Suprapubic skin (tissue), 4 donors: ENCODE data around the gene OR4N5. TPM values are rescaled to one million over a fixed set of nuclear protein-coding genes. Genes with fewer than 3 reads are reported as not detected.

Experiments
- DNase-seq, 2 donors: peaks; one replicate each; pipeline ENCODE4 v3.0.0-alpha.2; 2019; ENCODE audit warnings: low spot score in 2 of 2
- H3K27ac ChIP-seq: fragments of 200-600 bp; sonication (generic); one replicate; pipeline ENCODE4 v1.5.1; 2019
- H3K27me3 ChIP-seq: fragments of 200-600 bp; sonication (generic); one replicate; pipeline ENCODE4 v1.5.1; 2019
- H3K36me3 ChIP-seq: fragments of 200-600 bp; sonication (generic); one replicate; pipeline ENCODE4 v1.5.1; 2019
- H3K4me1 ChIP-seq: fragments of 200-600 bp; sonication (generic); one replicate; pipeline ENCODE4 v1.5.1; 2019
- H3K4me3 ChIP-seq: fragments of 200-600 bp; sonication (generic); one replicate; pipeline ENCODE4 v1.5.1; 2019; ENCODE audit warnings: mild to moderate bottlenecking
- H3K9me3 ChIP-seq: fragments of 200-600 bp; sonication (generic); one replicate; pipeline ENCODE4 v1.5.1; 2019
- EP300 ChIP-seq: sonication (generic); formaldehyde crosslinking; IDR thresholded peaks from one replicate; pipeline ENCODE4 v1.6.1; 2017; ENCODE audit warnings: antibody characterized with exemption
- POLR2A ChIP-seq, 2 donors: fragments of 450-650 bp; IDR thresholded peaks; one replicate each; pipeline ENCODE4 v1.6.1; 2017; ENCODE audit warnings: antibody characterized with exemption in 2 of 2, mild to moderate bottlenecking in 2 of 2, moderate library complexity in 2 of 2
- POLR2AphosphoS5 ChIP-seq, 3 donors: sonication (generic); formaldehyde crosslinking; IDR thresholded peaks; one replicate each; pipeline ENCODE4 v1.6.1; 2017; ENCODE audit warnings: antibody characterized with exemption in 3 of 3
- total RNA-seq, 4 donors: library from RNA; depleted of rRNA; stranded (reverse); fragments of >200 nt; gene quantifications; one replicate each; pipeline ENCODE4 v1.1.0, GENCODE V29; 2016
- TF ChIP-seq, protein P1 (sequence below), 2 donors: fragments of 200-600 bp in 1 of 2; fragments of 450-650 bp in 1 of 2; sonication (generic) in 1 of 2; IDR thresholded peaks; one replicate each; pipeline ENCODE4 v1.5.1; 2016 to 2019; ENCODE audit warnings: antibody characterized with exemption in 2 of 2, mild to moderate bottlenecking in 1 of 2, moderate library complexity in 1 of 2

The OR4N5 gene
- total RNA-seq, 4 donors from 2014 or later = not detected

DNA sequence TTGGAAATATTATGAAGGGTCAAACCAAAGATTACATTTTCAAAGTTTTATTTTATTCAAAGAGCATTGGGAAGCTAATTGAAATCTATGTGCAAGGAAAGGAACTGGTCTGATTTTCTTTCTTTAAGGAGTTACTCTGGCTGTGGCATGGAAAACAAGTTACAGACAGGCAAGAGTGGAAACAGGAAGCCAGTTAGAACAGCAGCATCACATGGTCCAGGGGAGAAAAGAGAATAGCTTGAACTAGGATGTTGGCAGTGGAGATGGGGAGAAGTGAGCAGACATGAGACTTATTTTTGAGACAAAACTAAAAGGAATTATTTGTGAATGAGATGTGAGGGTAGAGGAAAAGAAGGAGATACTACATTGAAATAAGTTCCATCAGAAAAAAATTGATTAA is 55.5 kb downstream of the OR4N5 start:
- H3K4me3 ChIP-seq = no peak overlapping the region
- no peaks in the 10 kb centered on the region for H3K36me3 ChIP-seq
- TF ChIP-seq POLR2A (IDR thresholded peaks at IDR 0.05) (no peak), POLR2AphosphoS5 (IDR thresholded peaks at IDR 0.05) (no peak), EP300 (no peak)
- TF ChIP-seq, protein P1, sequence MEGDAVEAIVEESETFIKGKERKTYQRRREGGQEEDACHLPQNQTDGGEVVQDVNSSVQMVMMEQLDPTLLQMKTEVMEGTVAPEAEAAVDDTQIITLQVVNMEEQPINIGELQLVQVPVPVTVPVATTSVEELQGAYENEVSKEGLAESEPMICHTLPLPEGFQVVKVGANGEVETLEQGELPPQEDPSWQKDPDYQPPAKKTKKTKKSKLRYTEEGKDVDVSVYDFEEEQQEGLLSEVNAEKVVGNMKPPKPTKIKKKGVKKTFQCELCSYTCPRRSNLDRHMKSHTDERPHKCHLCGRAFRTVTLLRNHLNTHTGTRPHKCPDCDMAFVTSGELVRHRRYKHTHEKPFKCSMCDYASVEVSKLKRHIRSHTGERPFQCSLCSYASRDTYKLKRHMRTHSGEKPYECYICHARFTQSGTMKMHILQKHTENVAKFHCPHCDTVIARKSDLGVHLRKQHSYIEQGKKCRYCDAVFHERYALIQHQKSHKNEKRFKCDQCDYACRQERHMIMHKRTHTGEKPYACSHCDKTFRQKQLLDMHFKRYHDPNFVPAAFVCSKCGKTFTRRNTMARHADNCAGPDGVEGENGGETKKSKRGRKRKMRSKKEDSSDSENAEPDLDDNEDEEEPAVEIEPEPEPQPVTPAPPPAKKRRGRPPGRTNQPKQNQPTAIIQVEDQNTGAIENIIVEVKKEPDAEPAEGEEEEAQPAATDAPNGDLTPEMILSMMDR (IDR thresholded peaks at IDR 0.05) = no peak
- no peaks in the 10 kb centered on the region for H3K9me3 ChIP-seq
- H3K4me1 ChIP-seq = no peaks in the 10 kb centered on the region
- DNase-seq = no peak
- H3K27me3 ChIP-seq = no peaks in the 10 kb centered on the region
- H3K27ac ChIP-seq = no peak overlapping the region

Other genes with a start within 250 kb of the OR4N5 start
- not detected for gene OR4K5, start 218.2 kb upstream of the OR4N5 start, total RNA-seq
- not detected for gene OR4K1, start 207.9 kb upstream of the OR4N5 start, total RNA-seq
- not detected for gene OR4K15, start 163.2 kb upstream of the OR4N5 start, total RNA-seq
- gene OR4Q2, start 136.7 kb upstream of the OR4N5 start, total RNA-seq = not detected
- not detected for gene OR4K14, start 119.5 kb upstream of the OR4N5 start, total RNA-seq
- not detected for gene OR4K13, start 102.8 kb upstream of the OR4N5 start, total RNA-seq
- not detected for gene OR4L1, start 78.8 kb upstream of the OR4N5 start, total RNA-seq
- not detected for gene OR4K17, start 28.1 kb upstream of the OR4N5 start, total RNA-seq
- not detected for gene OR11G2, start 52.1 kb downstream of the OR4N5 start, total RNA-seq
- not detected for gene OR11H6, start 84.9 kb downstream of the OR4N5 start, total RNA-seq
- gene OR11H7, start 90.2 kb downstream of the OR4N5 start, total RNA-seq = not detected
- not detected for gene OR11H4, start 100.5 kb downstream of the OR4N5 start, total RNA-seq
- gene TTC5, start 167.1 kb downstream of the OR4N5 start, total RNA-seq = 10 to 100 TPM; 13.3 to 23.3 (median 14.6) TPM
- gene CCNB1IP1, start 194.5 kb downstream of the OR4N5 start, total RNA-seq = 10 to 100 TPM; 42.5 to 50.3 (median 47.6) TPM
- gene PARP2, start 204.8 kb downstream of the OR4N5 start, total RNA-seq = 10 to 100 TPM; 12.2 to 34.0 (median 14.9) TPM